K562 (cell line): ENCODE data around the gene CLEC2L. TPM values are rescaled to one million over a fixed set of nuclear protein-coding genes. Genes with fewer than 3 reads are reported as not detected.

Experiments
- ATAC-seq: fragments of 200-7000 bp; cut with Tn5 transposase; 3 replicates; pipeline ENCODE4 v1.9.1; 2020; ENCODE audit warnings: moderate library complexity
- BruUV-seq: library from RNA; stranded (reverse); fragments of 400-500 nt; replicated peaks from 2 replicates; lab custom pipeline; 2021; lab: Mats Ljungman, UMichigan
- CTCF ChIA-PET: fragments of 300-600 bp; formaldehyde crosslinking; extraction: SDS; loops from one replicate; lab custom pipeline; 2021; ENCODE audit warnings: low intra/inter-chr PET ratio; lab: Yijun Ruan, JAX
- POLR2A ChIA-PET: fragments of 300-600, 350-650 bp; sonication (Branson Sonifier 250); formaldehyde crosslinking; extraction: SDS; loops from one replicate; lab custom pipeline; 2021; ENCODE audit warnings: antibody characterized with exemption, inconsistent platforms; lab: Yijun Ruan, JAX
- DNase-seq, 4 experiments: peaks; one replicate each; pipeline versions ENCODE4 v3.0.0 to v3.0.0-alpha.2; 2011 to 2018; ENCODE audit warnings: low spot score in 3 of 4, mixed read lengths in 3 of 4; ENCODE audit errors: extremely low read depth in 1 of 4
- FAIRE-seq: peaks from 2 replicates; lab custom pipeline; 2011; peaks lifted over from hg19 to GRCh38; lab: Jason Lieb, UNC
- H2AFZ ChIP-seq: 2 replicates; pipeline ENCODE4 v1.6.0; 2011; ENCODE audit warnings: low read depth, low read length, control low read depth, inconsistent platforms
- H3K27ac ChIP-seq: fragments of 200-600 bp; 3 replicates; pipeline ENCODE4 v1.8.0; 2011; ENCODE audit warnings: low read depth, mild to moderate bottlenecking, control low read depth, inconsistent platforms, low read length, moderate library complexity, mixed read lengths; ENCODE audit errors: extremely low read depth
- H3K27me3 ChIP-seq, 2 experiments: fragments of 300-600 bp in 1 of 2; 2 replicates in 1 of 2; 3 replicates in 1 of 2; pipeline versions ENCODE4 v1.6.0 to v1.8.0; 2011; ENCODE audit warnings: inconsistent platforms in 2 of 2, low read length in 2 of 2, mild to moderate bottlenecking in 1 of 2, mixed read lengths in 1 of 2, moderate library complexity in 1 of 2; ENCODE audit not compliant: control insufficient read depth in 2 of 2, insufficient read depth in 2 of 2
- H3K36me3 ChIP-seq: fragments of 300-600 bp; 3 replicates; pipeline ENCODE4 v1.8.0; 2011; ENCODE audit warnings: mild to moderate bottlenecking, low read length, inconsistent platforms; ENCODE audit not compliant: control insufficient read depth, insufficient read depth
- H3K4me1 ChIP-seq, 2 experiments: fragments of 200-600 bp in 1 of 2; replicated peaks in 1 of 2; 2 replicates in 1 of 2; 3 replicates in 1 of 2; pipeline versions ENCODE4 v1.5.1 to v1.8.0; 2011; ENCODE audit warnings: inconsistent platforms in 2 of 2, low read length in 2 of 2, mild to moderate bottlenecking in 1 of 2, mixed read lengths in 1 of 2, moderate library complexity in 1 of 2; ENCODE audit not compliant: control insufficient read depth in 2 of 2, insufficient read depth in 2 of 2
- H3K4me2 ChIP-seq: 2 replicates; pipeline ENCODE4 v1.6.1; 2011; ENCODE audit warnings: low read length, control low read depth, inconsistent platforms, mixed read lengths; ENCODE audit not compliant: insufficient read depth
- H3K4me3 ChIP-seq: fragments of 200-600 bp; sonication (generic), shearing (Covaris generic); 2 replicates; pipeline ENCODE4 v1.5.1; 2016; ENCODE audit warnings: control low read depth, inconsistent platforms
- H3K79me2 ChIP-seq: fragments of 200-600 bp; 3 replicates; pipeline ENCODE4 v1.8.0; 2011; ENCODE audit warnings: low read length, inconsistent platforms; ENCODE audit not compliant: control insufficient read depth, insufficient read depth
- H3K9ac ChIP-seq, 2 experiments: 2 replicates each; pipeline versions ENCODE4 v1.6.0 to v1.6.1; 2011; ENCODE audit warnings: low read depth in 2 of 2, low read length in 2 of 2, control low read depth in 1 of 2, inconsistent platforms in 1 of 2, mild to moderate bottlenecking in 1 of 2, mixed read lengths in 1 of 2; ENCODE audit not compliant: insufficient read depth in 1 of 2
- H3K9me1 ChIP-seq: one replicate; pipeline ENCODE4 v1.6.0; 2011; ENCODE audit warnings: inconsistent platforms, mild to moderate bottlenecking, low read length, moderate library complexity; ENCODE audit not compliant: control insufficient read depth, insufficient read depth
- H3K9me3 ChIP-seq: replicated peaks from 2 replicates; pipeline ENCODE4 v1.5.1; 2011; ENCODE audit warnings: low read depth, low read length, inconsistent platforms; ENCODE audit not compliant: control insufficient read depth, insufficient read depth
- H4K20me1 ChIP-seq: replicated peaks from 2 replicates; pipeline ENCODE4 v1.6.1; 2011; ENCODE audit warnings: low read length, inconsistent platforms, mixed read lengths; ENCODE audit not compliant: control insufficient read depth, insufficient read depth
- HDAC1 ChIP-seq, 2 experiments: fragments of 450-650 bp; IDR thresholded peaks; 2 replicates each; pipeline ENCODE4 v1.6.1; 2016 to 2017; ENCODE audit warnings: inconsistent platforms in 1 of 2, mild to moderate bottlenecking in 1 of 2, moderate library complexity in 1 of 2
- JUN ChIP-seq, 2 experiments: sonication (generic) in 1 of 2; formaldehyde crosslinking in 1 of 2; IDR thresholded peaks; 2 replicates each; pipeline versions ENCODE4 v1.6.1 to v1.8.0; 2012 to 2022; ENCODE audit warnings: borderline replicate concordance in 2 of 2, mild to moderate bottlenecking in 2 of 2, improper control_type of control experiment in 1 of 2, low read depth in 1 of 2, low read length in 1 of 2, missing genetic modification reagents in 1 of 2
- KAT7 ChIP-seq: sonication (generic); formaldehyde crosslinking; IDR thresholded peaks from 2 replicates; pipeline ENCODE4 v1.8.0; 2022; ENCODE audit warnings: missing genetic modification reagents, mild to moderate bottlenecking, borderline replicate concordance
- MEIS2 ChIP-seq: fragments of 450-650 bp; IDR thresholded peaks from 2 replicates; pipeline ENCODE4 v1.6.1; 2014; ENCODE audit warnings: mild to moderate bottlenecking; ENCODE audit not compliant: partially characterized antibody
- NFIC ChIP-seq: fragments of 450-650 bp; IDR thresholded peaks from 2 replicates; pipeline ENCODE4 v1.6.1; 2017; ENCODE audit warnings: mild to moderate bottlenecking, inconsistent platforms
- NFYB ChIP-seq: IDR thresholded peaks from 2 replicates; pipeline ENCODE4 v1.6.1; 2011; ENCODE audit warnings: mild to moderate bottlenecking, moderate library complexity; ENCODE audit not compliant: insufficient read length; ENCODE audit errors: extremely low read depth
- NR2C2 ChIP-seq, 2 experiments: fragments of 200-800 bp in 1 of 2; sonication (Bioruptor generic) in 1 of 2; sonication (generic) in 1 of 2; formaldehyde crosslinking in 1 of 2; IDR thresholded peaks; 2 replicates each; pipeline versions ENCODE4 v1.6.1 to v1.8.0; 2016 to 2022; ENCODE audit warnings: mild to moderate bottlenecking in 1 of 2, missing compliant biosample characterization in 1 of 2, missing genetic modification characterization in 1 of 2, missing genetic modification reagents in 1 of 2
- RFX7 ChIP-seq: fragments of 250-450 bp; sonication (Bioruptor Pico); IDR thresholded peaks from 2 replicates; pipeline ENCODE4 v1.5.1; 2021; ENCODE audit warnings: mild to moderate bottlenecking
- SRF ChIP-seq, 2 experiments: fragments of 250-450, 450-650 bp in 1 of 2; sonication (Bioruptor Pico) in 1 of 2; sonication (generic) in 1 of 2; formaldehyde crosslinking; IDR thresholded peaks; 2 replicates each; pipeline versions ENCODE4 v1.5.0 to v1.5.1; 2020 to 2022; ENCODE audit warnings: mild to moderate bottlenecking in 1 of 2, missing genetic modification reagents in 1 of 2
- SRSF7 ChIP-seq: fragments of 200-400 bp; formaldehyde crosslinking; optimal IDR thresholded peaks from 2 replicates; pipeline ENCODE3; 2017; ENCODE audit warnings: mild to moderate bottlenecking, low read depth, low read length
- ZKSCAN8 ChIP-seq: fragments of 200-800 bp; sonication (Bioruptor generic); IDR thresholded peaks from 2 replicates; pipeline ENCODE4 v1.6.1; 2016; ENCODE audit warnings: missing genetic modification characterization, missing compliant biosample characterization
- ZNF124 ChIP-seq: sonication (generic); formaldehyde crosslinking; IDR thresholded peaks from 2 replicates; pipeline ENCODE4 v1.8.1; 2022; ENCODE audit warnings: missing genetic modification reagents
- ZNF398 ChIP-seq: fragments of 250-450 bp; sonication (Bioruptor Pico); IDR thresholded peaks from 2 replicates; pipeline ENCODE4 v1.8.0; 2021; ENCODE audit warnings: moderate library complexity, mild to moderate bottlenecking, inconsistent platforms
- ZNF695 ChIP-seq: fragments of 450-650 bp; formaldehyde crosslinking; IDR thresholded peaks from 2 replicates; pipeline ENCODE4 v1.4.0; 2020; ENCODE audit warnings: mild to moderate bottlenecking, moderate library complexity
- WGBS: fragments of 100-300 bp; shearing (Covaris generic); methylation state at CpG from one replicate; pipeline ENCODE4 v1.1.6; 2016; ENCODE audit warnings: low coverage, mixed read lengths; ENCODE audit not compliant: insufficient coverage; ENCODE audit errors: missing lambda C conversion rate; 5-methylcytosine and 5-hydroxymethylcytosine counted together
- in situ Hi-C: fragments of 300-500 bp; cut with MboI; formaldehyde crosslinking; loops from 4 replicates; pipeline ENCODE4 v1.15.0; 2018; ENCODE audit warnings: inconsistent platforms, mixed read lengths
- intact Hi-C: fragments of 100-400 bp; cut with micrococcal nuclease; formaldehyde crosslinking; loops from 2 replicates; pipeline ENCODE4 v1.14.2; 2022
- polyA plus RNA-seq, 8 experiments: library from polyadenylated mRNA; depleted of rRNA in 4 of 8; stranded (reverse) in 5 of 8; unstranded in 3 of 8; fragments of >200 nt; fragmentation: Nextera tagmentation in 2 of 8; fragmentation: Illumina TruSeq in 1 of 8; extraction: Ambion mirVana in 2 of 8; extraction: Trizol in 1 of 8; gene quantifications; 2 replicates each; pipeline versions ENCODE4 v1.2.1 to v1.2.3, GENCODE V29; 2011 to 2014; ENCODE audit warnings: inconsistent platforms in 1 of 8, missing spikeins in 1 of 8
- total RNA-seq, 7 experiments: library from RNA; depleted of rRNA in 6 of 7; stranded (reverse); fragments of >200 nt in 6 of 7; fragmentation: Illumina TruSeq in 2 of 7; extraction: Trizol in 2 of 7; gene quantifications; 2 replicates each; pipeline versions ENCODE4 v1.2.1 to v1.2.3, GENCODE V29; 2011 to 2021; ENCODE audit warnings: low replicate concordance in 1 of 7
- TF ChIP-seq, protein P1 (sequence below): fragments of 250-450 bp; sonication (Bioruptor Pico); IDR thresholded peaks from 2 replicates; pipeline ENCODE4 v1.5.0; 2020; ENCODE audit warnings: mild to moderate bottlenecking

CLEC2L gene
- total and polyA plus RNA-seq, 9 of the 15 experiments (the other 6 are each of a cell fraction or from before 2014, with no cell fraction given) = 0.84 to 5.5 (median 1.8) TPM

DNA sequence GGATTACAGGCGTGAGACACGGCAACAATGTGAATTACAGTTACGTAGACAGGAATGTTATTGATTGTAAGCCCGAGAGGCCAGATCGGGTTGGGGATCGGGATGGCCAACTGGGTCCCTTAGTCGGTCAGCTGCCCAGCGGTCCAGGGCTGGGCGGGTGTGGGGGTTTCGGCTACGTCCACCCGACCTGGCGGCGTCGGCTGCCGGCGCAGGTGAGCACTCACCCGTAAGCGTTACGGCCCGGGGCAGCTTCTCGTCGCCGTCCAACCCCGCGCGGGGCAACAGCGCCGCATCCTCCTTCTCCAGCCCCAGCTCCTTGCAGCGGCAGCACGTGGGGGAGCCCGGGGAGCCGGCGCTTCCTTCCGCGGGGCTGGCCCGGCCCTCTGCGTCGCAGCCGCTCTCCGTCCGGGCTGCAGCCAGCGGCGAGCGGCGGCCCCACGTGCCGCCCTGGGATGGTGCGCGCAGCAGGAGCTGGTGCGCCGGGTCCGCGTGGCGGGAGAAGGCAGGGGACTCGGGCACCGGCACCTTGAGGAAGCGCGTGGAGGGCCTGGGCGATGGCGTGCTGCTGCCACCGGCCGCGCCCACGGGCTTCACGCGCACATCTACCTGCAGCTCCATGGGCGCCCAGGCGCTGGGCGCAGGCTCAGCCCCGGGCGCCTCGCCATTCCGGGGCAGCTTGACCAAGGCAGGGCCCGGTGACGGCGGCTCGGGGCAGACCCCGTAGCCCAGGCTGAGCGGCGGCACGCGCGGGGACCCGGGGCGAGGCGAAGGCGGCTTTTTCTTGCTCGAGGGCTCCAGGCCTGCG lies 40.6 kb upstream of the CLEC2L start:
- no TSS peak for BruUV-seq
- H3K27me3 ChIP-seq = peaks cover 51 to 71% of the 10 kb centered on the region in 2 experiments
- TF ChIP-seq ZKSCAN8 (CRISPR knock-in tag) (no peak), NFYB (no peak), MEIS2 (no peak), SRF (CRISPR knock-in tag; IDR thresholded peaks at IDR 0.05) (no peak), ZNF398 (CRISPR knock-in tag) (no peak), SRSF7 (peak; percentile 18), NR2C2 (CRISPR knock-in tag; IDR thresholded peaks at IDR 0.05) (no peak), NR2C2 (tag; IDR thresholded peaks at IDR 0.05) (no peak), KAT7 (CRISPR knock-in tag) (no peak), NFIC (no peak), JUN (IDR thresholded peaks at IDR 0.05; ENCODE audit: borderline replicate concordance, low read depth, low read length) (no peak), JUN (CRISPR knock-in tag; IDR thresholded peaks at IDR 0.05; ENCODE audit: borderline replicate concordance) (no peak), ZNF124 (CRISPR knock-in tag) (no peak), RFX7 (CRISPR knock-in tag) (no peak), ZNF695 (no peak), HDAC1 (IDR thresholded peaks at IDR 0.05) (no peak)
- TF ChIP-seq, protein P1, sequence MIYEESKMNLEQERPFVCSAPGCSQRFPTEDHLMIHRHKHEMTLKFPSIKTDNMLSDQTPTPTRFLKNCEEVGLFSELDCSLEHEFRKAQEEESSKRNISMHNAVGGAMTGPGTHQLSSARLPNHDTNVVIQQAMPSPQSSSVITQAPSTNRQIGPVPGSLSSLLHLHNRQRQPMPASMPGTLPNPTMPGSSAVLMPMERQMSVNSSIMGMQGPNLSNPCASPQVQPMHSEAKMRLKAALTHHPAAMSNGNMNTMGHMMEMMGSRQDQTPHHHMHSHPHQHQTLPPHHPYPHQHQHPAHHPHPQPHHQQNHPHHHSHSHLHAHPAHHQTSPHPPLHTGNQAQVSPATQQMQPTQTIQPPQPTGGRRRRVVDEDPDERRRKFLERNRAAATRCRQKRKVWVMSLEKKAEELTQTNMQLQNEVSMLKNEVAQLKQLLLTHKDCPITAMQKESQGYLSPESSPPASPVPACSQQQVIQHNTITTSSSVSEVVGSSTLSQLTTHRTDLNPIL (CRISPR knock-in tag) = no peak

More for the DNA sequence above, 40.6 kb upstream of the CLEC2L start:
- Histone ChIP-seq H3K9me1 (no peaks in the 10 kb centered on the region), H3K9me3 (no peaks in the 10 kb centered on the region), H3K36me3 (no peaks in the 10 kb centered on the region), H3K4me2 (no peak overlapping the region), H2AFZ (no peak overlapping the region), H3K27ac (no peak overlapping the region), H3K9ac (no peak overlapping the region), H4K20me1 (peaks cover 3% of the 10 kb centered on the region; the same call in 1 of the 2 replicates), H3K79me2 (no peaks in the 10 kb centered on the region), H3K4me3 (no peak overlapping the region), H3K4me1 (peaks cover 0 to 15% of the 10 kb centered on the region in 2 experiments; a peak in 3 of 5 replicates)
- in situ Hi-C loops (no loop called here), intact Hi-C loops (no loop called here)
- WGBS = 47% methylated on average over 77 of the region's 90 CpGs
- ChIA-PET CTCF (no interaction called here), POLR2A (interaction anchor here (0.6 to 1.4 kb wide), 3 partner anchors 9 to 48 kb away, joined by 3 to 5 read pairs (median 3); no protein-coding TSS in a partner anchor)
- FAIRE-seq = no peak
- peak in 1 of 4 experiments; percentile 12 for DNase-seq
- ATAC-seq = no peak
